ENCODE measurements around the gene BLACAT1.
"Not testable (repeated sequence)": the region's sequence is repeated elsewhere in the genome, so short reads cannot be mapped to it uniquely, and the experiment has no call there.

Gene BLACAT1

DNA sequence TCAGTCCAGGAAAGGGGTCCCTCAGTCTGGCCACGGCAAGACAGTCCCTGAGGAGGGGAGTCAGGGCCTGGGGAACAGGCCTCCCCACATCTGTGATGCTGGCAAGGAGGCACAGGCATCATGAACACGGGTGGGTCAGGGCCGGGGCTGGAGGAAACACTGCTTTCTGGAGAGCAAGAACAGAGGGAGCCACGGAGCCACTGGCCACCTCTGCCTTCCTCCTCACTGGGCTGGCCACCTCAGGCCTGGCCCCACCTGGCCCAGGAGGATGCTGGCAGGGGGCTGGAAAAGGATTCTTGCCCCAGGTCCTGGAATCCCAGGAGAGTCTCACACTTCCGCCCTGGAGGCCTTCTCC, 15.7 kb downstream of the BLACAT1 start:
- DNase-seq (ENCODE audit: low spot score): no peak

DNA sequence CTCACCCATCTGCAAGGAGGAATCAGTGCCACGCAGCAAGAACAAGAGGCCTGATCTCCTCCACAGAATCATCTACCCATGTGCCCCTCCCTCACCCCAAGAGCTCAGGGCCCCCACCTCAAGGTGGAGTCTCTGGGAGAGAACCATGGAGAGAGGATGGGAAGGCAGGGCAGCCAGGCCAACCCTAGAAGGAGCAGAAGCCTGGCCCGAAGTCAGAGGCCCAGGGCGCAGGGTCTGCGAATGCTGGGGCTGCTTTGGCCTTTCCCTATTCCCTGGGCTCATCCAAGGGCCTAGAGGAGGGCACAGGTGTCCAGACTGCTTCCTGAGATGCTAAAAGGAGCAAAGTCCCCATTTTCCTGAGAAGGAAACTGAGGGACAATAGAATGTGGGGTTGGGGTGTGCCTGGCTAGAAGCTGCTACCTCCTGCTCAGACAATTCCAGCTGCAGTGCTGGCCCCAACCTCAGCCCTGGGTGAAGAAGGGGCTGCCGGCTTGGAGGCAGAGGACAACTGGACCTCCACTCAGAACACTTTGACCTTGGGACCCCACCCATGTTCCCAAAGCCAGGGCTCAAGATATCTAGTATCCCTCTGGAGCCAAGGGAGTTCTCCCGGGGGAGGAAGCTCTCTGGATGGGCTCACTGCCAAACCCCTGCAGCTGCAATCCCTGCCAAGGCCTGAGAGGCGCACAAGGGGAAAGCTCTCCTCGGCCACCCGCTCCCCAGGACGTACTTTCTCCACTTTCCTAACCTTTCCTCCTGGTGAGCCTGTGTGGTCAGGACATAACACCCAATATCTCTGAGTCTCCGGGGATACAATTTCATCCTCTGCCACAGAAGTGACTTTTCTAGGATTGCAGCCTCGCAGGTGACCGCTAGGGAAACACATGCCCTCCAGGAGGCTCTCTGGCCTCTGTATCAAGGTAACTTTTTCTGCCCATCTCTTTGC, 17.4 kb downstream of the BLACAT1 start:
- DNase-seq (ENCODE audit: low spot score): peak; percentile 93

DNA sequence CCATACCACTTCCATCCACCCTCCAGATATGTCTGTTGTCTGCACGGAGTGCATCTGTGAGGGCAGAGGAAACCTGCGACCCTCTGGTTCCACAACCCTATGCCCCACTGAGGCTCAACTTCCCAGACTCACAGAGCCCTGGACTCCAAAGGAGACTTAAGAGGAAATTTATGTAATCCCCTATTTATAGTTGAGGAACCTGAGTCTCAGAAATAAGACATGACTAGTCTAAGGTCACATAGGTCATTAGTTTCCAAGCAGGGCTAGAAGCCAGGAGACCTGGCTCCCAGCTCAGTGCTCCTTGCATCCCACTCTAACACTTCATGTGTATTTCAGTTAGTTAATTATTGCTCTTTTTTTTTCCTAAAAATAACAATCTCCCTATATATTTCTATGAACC, 18.3 kb downstream of the BLACAT1 start:
- DNase-seq (ENCODE audit: low spot score): no peak

DNA sequence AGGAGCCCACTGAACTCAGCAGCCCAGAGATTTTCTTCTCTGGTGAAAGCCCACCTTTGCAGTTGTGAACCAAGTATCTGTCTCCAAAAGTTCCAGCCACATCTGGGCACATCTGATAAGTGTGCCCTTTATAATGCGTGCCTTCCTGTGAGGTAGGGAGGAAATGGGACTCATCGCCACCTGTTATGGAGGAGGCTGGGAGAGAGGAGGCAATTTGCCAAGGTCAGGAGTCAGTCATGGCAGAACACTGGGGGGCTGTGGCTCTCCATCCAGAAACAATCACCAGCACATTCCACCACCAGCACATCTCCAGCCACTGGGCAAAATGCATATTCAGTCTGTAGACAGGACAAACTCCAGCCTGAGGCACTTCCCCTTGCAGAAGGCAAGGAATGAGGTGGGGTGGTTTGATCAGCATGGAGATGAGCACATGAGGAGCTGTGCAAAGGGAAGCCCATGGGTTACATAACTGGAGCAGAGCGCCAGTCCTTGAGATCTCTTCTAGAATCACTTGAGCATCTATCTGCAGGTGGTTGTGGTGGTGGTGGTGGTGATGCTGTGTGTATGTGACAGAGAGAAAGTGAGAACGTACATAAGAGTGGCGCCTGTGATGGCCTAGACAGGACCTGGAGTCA, 19.0 kb downstream of the BLACAT1 start:
- no peak for DNase-seq (ENCODE audit: low spot score)

DNA sequence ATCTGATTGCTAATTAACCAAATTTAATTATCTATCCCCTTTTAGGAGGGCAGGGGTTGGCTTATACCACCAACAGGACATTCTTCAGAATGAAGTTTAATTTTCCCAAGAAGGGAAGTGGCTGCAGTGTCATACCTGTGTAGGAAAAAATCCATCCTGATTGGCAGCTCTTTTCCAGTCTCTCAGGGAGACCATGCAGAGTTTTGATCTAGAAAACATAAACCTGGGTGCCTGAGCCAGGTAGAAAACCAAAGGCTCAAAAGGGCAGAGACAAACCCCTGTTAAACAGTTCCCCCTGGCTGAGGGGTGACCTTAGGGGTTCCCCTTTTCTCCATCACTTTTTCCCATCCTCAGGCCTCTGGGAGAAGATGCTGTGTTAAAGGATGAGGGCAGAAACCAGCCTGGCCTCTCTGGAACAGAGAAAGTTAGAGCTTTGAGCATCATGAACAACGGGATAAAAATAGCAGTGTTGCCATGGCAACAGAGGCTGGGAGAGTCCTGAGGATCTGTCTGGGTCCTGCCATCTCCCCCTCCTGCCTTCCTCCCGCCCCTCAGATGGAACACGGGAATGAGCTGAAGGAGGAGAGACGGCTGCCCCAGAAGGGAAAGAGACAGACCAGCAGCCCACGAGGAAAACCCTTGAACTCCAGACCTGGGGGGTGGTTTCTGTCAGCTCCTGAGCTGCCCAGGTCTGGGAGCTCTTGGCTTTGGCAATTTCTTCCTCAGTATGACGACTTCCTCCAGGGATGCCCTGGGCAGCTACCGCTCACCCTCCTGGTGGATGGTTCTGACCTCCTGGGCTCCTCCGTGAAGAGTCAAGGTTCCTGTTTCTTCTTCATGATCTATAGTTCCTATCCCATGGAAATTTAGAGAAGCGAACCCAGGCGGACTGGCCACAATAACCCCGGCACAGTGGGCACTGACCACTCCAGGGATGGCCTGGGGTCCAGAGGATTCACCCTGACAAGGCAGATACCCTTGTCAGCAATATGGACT, 20.0 kb downstream of the BLACAT1 start:
- no peak for DNase-seq (ENCODE audit: low spot score)

DNA sequence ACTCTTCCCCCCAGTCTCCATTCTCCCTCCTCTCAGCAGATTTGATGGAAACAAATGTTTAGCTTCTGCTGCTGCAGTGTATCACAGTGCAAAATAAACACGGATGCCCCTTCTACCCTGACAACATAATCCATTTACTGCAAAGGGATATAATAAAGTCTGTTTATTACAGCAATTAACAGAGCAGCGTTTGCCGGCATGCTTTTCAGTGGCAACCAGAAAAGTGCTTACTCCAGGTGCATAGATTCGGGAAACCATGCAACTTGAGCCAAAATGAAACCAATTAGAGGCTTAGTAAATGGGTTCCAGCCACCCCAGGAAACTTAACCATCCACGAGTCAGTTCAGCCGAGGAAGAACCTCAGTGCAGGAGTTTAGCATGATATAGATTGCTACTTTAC, 21.1 kb downstream of the BLACAT1 start:
- no peak for DNase-seq (ENCODE audit: low spot score)

DNA sequence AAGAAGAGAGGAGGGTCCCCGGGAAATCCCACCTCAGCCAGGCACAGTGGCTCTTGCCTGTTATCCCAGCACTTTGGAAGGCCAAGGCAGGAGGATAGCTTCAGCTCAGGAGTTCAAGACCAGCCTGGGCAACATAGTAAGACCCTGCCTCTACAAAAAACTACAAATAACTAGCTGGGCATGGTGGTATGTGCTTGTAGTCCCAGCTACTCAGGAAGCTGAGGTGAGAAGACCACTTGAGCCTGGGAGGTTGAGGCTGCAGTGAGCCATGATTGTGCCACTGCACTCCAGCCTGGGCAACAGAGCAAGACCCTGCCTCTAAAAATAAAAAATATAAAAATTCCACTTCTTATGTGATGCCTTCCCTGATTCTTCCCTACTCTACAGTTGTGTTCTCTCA, 23.2 kb downstream of the BLACAT1 start:
- DNase-seq (ENCODE audit: low spot score): not testable (repeated sequence)

DNA sequence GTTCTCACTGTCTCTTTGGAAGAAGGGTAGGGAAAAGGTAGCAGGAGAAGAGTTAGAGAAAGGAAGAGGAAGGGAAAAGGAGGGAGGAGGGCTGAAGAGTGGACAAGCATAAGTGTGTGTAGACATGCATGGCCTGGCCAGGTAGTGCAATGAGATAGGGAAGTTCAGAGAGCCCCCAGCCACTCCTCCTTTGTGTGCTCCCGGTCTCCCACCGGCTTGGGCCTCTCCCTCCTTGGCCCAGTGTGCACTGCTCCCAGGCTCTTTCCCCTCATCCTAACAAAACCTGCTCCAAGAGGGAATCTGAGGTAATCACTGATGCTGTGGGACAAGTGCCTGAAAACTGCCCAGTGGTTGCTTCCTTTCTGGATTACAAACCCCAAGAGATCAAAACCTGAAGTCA, 23.7 kb downstream of the BLACAT1 start:
- no peak for DNase-seq (ENCODE audit: low spot score)

DNA sequence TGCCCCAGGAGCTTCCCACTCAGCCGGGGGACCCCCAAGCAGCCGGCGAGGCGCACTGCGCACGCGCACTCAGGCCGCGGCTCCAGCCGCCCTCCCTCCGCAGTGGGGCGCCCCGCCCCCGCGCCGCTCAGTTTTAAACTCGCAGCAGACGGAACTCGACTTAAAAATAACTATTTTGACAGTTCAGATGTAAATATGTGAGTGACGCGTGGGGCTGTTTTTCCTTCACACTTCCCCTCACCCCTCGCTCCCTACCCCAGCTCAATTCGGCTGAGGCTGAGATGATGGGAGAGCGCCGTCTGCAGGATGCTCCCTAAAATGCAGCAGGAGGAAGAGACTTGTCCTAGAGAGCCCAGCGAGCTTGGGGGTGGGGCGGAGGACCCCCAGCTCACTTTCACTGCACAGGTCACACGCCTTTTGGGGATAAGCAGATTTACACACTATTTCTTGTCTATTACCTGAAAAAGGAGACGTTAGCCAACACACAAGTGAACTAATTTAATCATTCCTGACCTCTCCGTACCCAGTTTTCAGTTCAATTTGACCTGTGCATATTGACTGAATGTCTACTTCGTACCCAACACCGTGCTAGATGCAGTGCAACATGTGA, 25.0 kb downstream of the BLACAT1 start:
- DNase-seq (ENCODE audit: low spot score): peak; percentile 90

DNA sequence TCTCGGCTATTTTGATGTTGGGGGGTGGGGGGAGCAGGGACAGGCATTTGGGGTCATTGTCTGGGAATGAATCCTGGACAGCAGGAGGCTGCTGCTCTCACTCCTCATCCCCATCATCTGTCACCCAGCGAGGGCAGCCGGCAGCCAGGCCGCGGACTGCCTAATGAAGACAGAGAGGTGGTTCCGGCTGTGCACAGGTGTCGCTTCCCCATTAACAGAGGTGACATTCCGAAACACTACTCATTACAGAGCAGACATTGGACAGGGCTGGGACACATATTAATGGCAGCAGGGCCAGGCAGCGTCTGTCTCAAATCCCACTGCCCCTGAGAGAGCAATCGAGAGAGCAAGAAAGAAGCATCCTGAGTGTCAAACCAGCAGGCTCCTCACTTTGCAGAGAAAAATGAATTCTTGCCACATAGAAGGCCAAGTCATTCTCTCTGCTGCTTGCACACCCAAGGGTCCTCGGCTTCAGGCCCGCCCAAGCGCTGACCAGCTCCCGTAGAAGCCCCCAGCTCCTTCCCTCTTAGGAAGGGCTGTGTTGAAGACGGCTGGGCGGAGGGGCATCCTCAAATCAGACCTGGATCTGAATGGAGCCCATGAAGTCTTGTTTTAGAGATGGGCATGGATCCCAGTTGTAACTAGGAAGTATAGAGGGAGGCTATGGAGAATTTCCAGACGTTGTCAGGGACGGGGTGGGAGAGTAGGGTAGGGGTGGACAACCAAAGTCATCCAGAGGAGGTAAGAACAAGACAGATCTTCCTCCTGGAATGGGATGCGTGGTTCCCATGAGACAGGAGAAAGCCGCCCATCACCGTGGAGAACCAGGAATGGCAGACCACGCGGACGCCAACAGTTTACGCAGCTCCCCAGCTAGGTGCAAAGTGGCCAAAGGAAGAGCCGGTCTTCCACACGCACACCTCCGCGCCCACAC, 25.8 kb downstream of the BLACAT1 start:
- peak; percentile 34 for DNase-seq (ENCODE audit: low spot score)

DNA sequence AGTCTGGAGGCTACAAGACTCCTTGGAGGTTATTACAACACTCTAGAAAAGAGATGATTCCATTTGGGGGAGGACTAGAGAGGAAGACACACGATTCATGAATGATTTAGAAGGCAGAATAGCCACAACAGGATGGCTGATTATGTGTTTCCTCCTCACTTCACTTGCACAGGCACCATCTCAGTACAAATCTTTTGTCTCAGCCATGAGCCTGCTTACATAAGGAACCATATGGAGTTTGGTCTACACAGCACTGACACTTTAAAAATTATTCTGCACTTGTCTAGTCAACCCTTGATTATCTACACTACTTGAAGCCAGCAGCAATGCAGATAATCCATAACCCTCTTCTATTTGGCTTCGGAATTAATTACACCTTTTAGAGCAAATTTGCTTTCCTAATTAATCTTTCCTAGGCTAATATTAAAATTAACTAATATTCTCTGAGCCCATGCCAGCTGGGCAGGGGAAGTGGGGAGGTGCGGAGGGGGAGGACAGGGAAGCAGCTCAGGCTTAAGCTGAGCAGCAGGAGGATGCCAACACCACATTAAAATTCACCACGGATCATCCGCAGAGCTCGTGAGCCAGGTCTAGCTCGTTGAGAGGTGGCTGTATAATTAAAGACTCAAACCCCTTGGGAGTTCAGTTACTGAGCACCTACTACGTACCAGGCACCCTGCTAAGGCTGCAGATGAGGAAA, 30.8 kb downstream of the BLACAT1 start:
- no peak for DNase-seq (ENCODE audit: low spot score)

DNA sequence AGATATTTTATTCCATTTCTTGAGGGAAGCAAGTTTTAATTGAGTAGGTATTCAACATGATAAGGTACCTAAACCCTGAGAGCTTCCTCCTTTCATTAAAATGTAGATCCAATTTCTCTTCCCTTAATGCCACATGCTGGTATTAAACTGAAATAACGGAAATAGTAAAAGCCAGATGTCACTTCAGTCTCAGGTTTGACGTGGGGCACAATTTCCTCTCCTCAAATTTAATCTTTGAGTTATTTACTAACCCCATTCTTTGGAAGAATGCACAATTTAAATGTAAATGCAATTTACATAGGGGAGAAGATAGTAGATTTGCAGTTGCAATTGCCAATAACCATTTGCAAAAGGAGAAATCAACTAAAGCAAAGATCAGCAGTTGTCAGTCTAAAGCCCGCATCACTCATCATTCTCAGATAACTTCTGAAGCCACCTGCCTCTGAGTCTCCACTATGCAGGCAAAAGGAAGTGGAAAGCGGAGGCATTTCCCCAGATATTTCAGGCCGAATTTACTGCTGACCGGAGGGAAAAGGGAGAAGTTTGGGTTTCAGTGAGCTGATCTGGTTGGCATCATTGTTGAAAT, 31.9 kb downstream of the BLACAT1 start:
- no peak for DNase-seq (ENCODE audit: low spot score)

DNA sequence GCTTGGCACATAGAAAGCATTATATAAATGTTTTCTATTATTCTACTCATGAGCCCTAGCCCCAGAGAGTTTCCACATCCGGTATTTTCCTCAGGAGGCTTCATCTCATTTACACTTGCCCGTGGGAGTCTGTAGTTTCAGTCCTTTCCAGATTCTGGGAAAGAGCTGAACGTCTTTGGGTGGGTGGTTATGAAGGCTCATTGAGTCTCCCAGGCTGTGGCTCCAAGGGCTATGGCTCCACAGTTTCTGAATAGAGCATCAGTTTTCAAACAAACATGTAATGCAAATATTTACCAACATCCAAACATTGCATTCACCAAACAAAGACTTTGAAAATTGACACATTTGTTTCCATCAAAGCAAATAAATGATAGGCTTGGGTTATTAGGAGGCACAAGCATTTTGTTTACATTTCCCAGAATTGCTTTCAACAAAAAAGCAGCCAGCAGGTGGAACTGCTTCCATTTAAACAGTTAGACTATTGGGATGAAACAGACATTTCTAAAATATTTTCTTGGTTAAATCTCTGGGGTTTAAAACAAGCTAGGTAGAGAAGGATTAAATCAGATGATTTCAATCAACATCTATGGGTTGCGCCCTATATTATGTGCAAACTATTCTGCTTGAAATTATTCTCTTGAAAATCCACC, 32.7 kb downstream of the BLACAT1 start:
- no peak for DNase-seq (ENCODE audit: low spot score)

DNA sequence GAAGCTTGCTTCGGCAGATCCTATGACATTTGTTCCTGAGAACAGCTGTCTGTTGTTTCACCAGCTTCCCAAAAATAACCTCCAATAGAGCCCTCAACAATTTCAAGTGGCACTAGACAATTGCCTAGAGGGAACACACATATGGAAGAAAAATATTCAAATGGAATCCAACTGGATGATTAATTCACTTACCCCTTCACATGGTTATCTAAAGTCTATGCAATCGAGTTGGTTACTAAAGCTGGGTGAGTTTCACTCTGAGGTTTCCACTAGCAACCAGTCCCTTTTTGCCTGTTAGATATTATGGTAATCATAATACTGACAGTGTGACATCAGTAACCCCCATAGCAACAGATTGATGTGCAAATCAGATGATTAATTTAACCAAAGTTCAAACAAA, 34.0 kb downstream of the BLACAT1 start, which contains the start of gene LEMD1:
TSS of gene LEMD1 (minus strand) at position 259 of the 400 bp plus-strand sequence. CDS start 1,520 bp downstream, outside the sequence.
- DNase-seq (ENCODE audit: low spot score): no peak

DNA sequence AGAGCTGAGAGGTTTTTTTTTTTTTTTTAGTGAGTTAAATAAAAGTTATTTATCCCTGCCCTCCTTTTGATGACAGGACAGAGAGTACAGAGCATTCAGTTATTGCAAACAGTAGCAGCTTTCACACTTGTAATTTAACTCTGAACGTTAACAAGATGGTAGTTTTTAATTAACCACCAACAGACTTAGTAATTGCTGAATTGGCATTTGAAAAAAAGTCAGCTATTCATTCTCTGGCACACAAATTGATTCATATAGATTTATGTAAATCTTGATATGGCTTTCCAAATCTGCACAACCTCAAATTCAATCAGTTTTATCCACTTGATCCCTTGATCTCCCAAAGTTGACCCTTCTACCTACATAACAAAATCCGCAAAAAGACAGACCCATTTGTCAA, 34.9 kb downstream of the BLACAT1 start:
- no peak for DNase-seq (ENCODE audit: low spot score)

DNA sequence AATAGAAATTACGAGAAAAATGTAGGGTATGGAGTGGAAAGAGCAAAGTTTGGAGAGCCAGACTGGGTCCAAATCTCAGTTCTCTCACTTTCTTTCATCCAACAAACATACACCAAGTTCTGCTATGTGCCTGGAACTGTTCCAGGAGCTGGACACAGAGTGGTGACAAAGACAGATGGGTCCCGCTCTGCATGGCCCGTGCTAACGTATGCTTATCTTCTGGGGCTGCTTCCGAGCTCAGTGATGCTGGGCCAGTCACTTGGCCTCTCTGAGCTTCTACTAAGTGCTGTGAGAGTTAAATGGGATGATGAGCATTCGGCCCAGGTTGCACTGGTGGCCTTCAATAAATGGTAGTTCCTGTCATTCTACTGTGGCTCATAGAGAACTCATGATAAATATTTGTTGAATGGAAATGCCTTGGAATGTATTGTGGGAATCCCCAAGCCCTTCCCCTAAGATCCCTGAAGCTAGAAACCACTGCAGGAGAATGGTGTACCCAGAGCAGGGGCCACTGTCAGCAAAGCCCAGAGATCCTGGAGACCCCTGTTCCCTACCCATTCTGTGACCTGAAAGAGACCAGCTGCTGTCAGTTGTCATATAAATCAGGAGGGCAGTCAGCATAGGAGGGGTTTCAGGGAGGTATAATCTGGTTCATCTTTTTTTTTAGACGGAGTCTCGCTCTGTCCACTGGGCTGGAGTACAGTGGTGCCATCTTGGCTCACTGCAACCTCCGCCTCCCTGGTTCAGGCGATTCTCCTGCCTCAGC, 37.8 kb downstream of the BLACAT1 start:
- no peak for DNase-seq (ENCODE audit: low spot score)

DNA sequence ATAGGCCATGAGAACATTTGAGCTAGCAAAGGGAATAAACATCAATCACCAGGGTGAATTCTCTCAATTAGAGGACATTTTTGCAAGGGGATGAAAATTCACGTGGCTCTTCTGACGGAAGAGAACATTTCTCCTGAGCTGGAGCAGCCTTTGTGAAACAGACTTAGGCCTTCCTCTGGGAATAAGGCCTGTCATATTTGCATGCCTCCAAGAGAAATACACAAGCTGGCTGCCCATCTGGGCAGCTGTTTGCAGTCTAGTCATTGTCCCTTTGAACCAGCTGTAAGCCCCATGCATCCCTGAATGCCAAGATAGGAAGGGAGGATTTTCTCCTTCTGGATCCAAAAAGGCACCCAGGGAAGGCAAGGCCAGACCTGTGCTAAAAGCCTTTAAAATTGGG, 39.5 kb downstream of the BLACAT1 start:
- no peak for DNase-seq (ENCODE audit: low spot score)

DNA sequence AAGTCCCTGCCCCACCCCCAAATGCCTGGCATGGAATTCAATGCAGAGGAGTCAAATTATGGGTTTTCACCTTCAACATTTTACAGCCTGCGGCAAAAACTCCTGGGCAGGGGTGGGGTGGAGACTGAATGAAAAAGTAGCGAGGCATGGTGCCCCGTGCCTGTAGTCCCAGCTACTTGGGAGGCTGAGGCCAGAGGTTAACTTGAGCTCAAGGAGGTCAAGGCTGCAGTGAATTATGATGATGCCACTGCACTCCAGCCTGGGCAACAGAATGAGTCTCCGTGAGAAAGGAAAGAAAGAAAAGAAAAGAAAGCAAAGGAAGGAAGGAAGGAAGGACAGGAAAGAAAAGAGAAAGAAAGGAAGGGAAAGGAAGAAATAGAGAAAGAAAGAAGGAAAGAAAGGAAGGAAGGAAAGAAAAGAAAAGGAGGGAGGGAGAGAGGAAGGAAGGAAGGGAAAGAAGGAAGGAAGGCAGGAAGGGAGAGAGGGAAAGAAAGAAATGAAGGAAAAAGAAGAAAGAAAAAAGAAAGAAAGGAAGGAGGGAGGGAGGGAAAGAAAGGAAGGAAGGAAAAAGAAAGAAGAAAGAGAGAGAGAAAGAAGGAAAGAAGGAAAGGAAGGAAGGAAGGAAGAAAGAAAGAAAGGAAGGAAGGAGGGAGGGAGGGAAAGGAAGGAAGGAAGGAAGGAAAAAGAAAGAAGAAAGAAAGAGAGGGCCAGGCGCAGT, 45.1 kb downstream of the BLACAT1 start:
- no peak for DNase-seq (ENCODE audit: low spot score)

Measured in GM03348 (cell line).